ENCODE results near the gene ALDH3A2.

- TF ChIP-seq CTCF (conservative IDR thresholded peaks at IDR 0.05 in 1 of 2, IDR thresholded peaks at IDR 0.05 in 1 of 2; ENCODE audit: extremely low read depth in 1 of 2, insufficient read depth in 1 of 2, low read depth in 1 of 2, low read length in 2 of 2) (peak; percentile 49 to 75), EZH2 (IDR thresholded peaks at IDR 0.05; ENCODE audit: borderline replicate concordance, low read length) (no peak)
These were observed 70.2 kb downstream of the ALDH3A2 start for GRCh38 chr17:19718613-19719354.
